SH-SY5Y (cell line): ENCODE results near the gene TSPOAP1.

Experiments used
- GATA2 ChIP-seq: IDR thresholded peaks from 2 replicates; pipeline ENCODE4 v1.6.1; 2011; ENCODE audit warnings: mild to moderate bottlenecking, low read depth, low read length
- GATA3 ChIP-seq: IDR thresholded peaks from 2 replicates; pipeline ENCODE4 v1.6.1; 2011; ENCODE audit warnings: low read depth, mild to moderate bottlenecking, low read length, moderate library complexity

DNA sequence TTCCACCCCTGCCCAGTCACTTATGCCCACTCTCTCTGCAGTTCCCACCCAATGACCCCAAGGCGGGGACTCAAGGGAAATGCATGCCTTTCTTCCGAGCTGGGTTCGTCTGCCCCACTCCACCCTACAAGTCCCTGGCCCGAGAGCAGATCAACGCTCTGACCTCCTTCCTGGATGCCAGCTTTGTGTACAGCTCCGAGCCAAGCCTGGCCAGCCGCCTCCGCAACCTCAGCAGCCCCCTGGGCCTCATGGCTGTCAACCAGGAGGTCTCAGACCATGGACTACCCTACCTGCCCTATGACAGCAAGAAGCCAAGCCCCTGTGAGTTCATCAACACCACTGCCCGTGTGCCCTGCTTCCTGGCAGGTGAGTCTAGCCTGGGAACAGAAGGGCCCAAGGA is 76.5 kb downstream of the TSPOAP1 start:
- TF ChIP-seq GATA2 (no peak), GATA3 (no peak)
